GM21526 (cell line): ENCODE measurements around the gene FER.
A peak's percentile ranks its signal among the peaks of the same experiment; 100 is the strongest.
"Not testable (repeated sequence)": the region's sequence is repeated elsewhere in the genome, so short reads cannot be mapped to it uniquely, and the experiment has no call there.

Experiments
- ATAC-seq: cut with Tn5 transposase; IDR thresholded peaks from one replicate; pipeline ENCODE4 v1.9.1; 2021; ENCODE audit warnings: moderate library complexity; ENCODE audit not compliant: unreplicated experiment, low FRiP score

FER gene

DNA sequence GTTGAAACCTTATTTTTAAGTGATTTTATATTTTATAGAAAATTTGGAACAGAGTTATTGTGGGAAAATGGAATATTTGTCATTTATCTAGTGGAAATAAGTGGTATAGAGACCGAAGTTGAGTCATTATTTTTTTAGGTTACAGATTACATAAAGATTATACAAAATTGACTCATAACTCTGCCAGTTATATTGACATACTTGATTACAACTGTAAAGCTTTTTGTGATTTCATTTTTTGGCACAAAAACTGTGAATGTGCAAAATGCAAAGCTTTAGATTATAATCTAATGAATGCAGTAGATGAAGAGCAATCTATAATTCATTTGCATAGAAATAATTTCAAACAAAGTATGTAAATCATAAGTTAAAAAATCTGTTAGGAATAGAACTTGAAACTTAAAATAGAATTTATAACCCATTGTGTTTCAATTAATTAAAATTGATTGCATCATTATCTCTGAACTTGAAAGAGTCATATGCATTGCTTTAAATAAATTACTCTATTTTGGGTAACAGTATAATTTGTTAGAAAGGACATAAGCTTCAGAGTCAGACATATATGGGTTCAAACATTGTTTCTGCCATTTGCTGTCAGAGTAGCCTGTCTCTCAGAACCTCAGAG lies 280.4 kb downstream of the FER start:
- no peak for ATAC-seq

DNA sequence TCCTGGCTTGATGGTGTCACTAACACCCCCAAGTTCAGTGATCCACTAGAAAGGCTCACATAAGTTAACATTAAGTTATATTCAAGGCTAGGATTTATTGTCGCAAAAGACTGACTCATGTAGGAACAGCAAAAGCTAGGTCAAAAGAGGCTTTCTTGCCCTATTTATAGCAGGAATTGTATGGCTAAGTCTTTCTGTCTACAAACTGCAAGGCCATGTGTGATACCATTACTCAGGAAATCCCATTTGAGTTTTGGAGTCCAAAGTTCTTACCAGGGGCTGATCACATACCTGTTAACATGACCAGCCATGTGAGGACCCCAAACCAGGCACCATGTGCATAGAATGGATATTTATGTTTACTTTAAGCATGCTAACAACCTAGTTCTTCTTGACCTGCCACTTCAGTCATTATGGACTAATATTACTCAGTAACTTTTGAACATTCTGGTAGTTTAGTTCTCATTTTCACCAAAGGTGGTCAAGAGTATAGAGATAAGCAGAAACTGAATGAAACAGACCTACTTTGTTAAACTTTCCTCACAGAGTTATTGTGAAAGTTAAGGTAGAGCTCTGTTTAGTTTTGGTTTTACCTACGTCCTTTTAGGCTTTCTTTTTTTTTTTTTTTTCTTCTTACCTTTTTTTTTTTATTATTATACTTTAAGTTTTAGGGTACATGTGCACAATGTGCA lies 281.1 kb downstream of the FER start:
- peak; percentile 56 for ATAC-seq

DNA sequence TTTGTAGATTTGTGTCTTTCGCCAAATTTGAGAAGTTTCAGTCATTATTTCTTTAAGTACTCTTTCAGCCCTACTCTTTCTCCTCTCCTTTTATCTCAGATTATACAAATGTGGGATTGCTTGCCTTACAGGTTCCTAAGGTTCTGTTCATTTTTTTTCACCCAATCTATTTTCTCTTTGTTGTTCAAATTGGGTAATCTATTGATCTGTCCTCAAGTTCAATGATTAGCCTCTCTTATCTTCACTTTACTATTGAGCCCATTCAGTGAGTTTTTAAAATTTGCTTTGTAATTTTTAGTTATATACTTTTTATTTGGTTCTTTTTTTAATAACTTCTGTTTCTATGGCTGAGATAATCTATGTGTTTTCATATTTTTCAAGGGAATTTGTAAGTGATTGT lies 282.1 kb downstream of the FER start:
- no peak for ATAC-seq

DNA sequence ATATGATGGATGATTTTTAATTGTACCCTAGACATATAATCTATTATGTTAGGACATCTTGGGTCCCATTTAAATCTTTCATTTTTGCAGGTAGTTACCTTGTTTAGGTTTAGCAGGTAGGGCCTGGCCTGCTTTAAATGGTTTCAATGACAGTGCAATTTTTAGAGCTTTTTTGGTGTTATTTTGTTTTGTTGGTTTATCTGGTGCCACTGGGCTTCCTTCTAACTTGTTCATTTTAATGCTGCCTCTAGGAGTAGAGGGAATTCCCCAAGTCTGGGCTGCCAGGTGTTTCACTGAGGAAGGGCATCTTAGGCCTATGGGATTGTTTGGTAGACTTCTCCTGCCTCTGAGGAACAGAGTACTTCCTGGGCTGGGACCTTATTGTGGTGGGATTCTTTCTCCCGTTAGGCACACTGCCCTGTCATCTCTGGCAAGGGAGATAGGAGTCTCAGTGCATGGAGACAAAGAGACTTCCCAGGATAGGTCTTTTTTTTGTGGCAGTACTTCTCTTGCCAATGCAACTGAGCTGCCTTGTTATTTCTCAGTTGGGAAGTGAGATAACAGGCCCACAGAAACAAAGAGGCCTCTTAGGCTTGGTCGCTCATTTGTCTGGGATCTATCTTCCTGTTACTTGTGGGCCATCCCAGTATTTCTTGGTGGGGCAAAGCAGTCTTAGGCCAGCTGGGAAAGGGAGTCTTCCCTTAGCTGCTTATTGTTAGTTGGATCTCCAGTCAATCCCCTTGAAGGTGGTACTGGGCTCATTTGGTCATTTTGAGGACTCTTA lies 282.9 kb downstream of the FER start:
- ATAC-seq: no peak

DNA sequence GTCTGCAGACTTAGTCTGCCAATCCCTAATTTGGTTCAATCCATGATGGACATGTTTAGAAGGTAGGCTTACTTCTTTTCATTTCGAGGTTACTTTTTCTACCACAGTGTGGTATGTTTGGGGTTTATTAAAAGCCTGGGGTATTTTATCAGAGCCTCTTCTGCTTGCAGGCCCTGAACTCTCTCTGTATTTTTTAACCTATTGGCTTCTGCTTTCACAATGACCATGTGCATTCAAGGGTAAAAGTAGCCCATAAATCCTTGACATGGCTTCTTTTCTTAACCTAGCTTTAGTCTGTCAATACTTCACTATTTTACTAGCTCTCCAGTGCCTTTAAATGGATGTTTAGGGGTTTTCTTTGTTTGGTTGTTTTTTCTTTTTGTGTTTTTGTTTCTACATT lies 286.6 kb downstream of the FER start:
- no peak for ATAC-seq

DNA sequence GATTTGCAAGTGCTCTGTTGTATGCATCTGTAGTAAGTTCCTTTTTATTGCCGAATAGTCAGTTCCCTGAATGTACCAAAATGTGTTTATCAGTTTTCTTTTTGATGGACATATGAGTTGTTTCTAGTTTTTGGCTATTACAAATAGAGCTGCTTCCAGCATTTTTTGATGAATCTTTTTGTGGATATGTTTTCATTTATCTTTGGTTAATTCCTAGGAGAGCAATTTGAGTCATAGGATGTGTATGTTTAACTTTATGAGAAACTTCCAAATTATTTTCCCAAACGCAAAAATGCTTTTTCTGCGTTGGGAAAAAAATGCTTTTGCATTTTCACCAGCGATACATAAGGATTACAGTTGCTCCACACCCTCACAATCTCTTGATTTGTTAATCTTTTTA lies 287.7 kb downstream of the FER start:
- ATAC-seq: no peak

DNA sequence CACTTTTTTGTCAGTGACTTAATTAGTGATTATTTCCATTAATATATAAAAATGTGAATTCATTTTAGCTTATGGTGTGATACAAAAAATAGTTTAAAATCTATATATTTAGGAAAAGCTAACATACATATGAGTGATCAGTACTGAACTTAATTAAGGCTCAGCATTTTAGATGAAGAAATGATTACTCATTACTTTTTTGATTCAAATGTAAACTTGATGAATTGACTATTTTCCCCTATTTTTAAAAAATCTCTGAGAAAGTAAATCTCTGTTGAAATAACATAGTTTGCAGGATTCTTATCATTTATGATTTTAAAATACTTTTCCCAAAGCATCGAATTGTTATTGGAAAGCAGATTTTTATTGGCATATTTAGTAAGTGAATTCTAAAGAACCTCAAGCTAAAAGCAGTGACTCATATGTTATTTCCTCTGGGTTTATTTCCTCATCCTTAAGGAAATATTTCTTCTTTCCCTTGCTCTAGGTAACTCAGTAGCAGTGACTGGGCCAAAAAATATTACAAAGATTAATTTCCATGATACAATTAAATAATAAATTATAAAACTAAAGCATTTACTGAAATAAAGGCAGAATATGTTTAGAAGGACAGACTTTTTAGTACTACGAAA lies 290.6 kb downstream of the FER start:
- no peak for ATAC-seq

DNA sequence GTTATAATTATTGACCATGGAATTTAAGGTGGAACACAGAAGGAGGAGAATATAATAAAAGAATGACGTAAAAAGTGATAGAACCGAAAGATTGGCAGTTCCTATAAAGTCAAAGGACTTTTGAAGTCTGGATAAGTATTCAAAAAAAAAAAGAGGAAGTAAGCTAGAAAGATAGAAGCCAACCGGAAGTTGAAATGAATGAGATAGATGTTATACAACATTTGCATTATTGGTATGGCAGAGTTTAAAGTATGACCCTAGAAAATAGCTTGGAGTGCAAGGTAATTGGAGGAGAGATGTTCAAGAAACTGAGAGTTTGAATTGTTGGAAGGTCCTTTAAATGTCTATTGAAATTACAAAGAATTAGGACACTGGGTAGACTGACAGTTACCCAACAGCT lies 293.6 kb downstream of the FER start:
- ATAC-seq: peak; percentile 66

DNA sequence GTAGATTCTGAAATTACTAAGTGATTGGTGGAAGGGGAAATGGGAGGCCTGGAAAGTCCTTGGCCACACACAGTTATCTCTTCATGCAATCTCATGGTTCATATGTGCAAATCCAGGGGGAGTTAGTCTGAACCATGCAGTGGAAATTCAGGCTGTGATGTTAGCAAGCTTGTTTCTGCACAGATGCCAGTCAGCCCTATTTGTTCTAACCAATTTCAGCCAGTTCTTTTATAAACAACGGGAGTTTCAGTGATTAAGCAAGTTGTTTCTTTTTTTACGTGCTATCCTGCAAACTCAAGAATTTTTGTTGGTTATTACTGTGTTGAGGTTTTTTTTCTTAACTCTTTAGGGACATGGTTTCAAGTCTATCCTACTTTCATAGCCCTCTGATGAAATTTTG lies 298.0 kb downstream of the FER start:
- ATAC-seq: no peak

DNA sequence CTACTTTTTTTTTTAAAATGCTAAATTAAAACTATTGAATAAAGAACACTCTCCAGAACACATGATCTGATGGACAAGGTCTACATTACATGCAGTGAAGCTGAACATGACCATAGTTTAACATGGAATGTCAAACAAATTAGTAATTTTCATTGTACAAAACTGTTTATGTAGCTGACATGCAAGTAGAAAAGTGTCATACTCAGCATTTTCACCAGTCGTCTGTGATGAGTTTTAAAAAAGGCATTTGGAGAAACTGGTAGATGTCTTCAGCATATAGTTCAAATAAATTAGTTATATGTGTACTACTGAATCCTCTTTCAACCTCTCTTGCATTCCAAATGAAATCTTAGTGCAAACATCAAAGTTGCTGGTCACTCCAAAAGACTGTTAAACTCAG lies 301.9 kb downstream of the FER start:
- no peak for ATAC-seq

DNA sequence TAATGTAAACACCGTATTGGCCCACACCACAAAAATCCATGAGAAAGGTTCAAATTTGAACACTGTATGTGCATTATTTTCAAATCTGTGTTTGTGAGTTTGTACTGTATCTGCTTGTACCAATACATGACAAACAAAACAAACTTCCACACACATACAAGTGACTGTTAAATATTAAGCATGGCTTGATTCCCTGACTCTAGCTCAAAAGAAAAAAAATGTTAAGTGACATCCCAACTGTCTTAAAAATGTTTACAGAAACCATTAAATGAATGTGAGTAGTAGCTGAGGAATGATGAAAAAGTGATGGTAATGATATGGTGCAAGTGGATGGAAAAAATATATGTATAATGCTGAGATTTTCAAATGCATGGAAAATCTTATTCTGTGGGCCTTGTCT lies 302.6 kb downstream of the FER start:
- ATAC-seq: not testable (repeated sequence)

DNA sequence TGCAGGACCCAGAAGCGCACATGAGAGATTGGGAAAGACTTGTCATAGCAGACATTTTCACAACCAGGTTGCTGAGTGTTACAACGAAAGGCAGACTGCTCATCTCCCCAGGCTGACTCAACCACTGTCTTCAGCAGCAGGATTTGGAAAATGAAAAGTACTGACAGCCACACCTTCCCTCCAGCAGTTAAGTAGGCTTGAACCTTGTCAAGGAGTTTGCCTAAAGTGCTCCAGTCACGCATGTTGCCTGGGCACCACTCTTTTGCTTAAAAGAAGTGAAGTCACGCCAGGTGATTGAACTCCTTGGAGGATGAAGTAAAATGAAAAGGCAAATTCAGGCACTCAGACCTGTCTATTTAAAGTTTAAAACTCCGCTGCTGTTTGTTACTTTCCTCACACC lies 304.5 kb downstream of the FER start:
- ATAC-seq: not testable (repeated sequence)

DNA sequence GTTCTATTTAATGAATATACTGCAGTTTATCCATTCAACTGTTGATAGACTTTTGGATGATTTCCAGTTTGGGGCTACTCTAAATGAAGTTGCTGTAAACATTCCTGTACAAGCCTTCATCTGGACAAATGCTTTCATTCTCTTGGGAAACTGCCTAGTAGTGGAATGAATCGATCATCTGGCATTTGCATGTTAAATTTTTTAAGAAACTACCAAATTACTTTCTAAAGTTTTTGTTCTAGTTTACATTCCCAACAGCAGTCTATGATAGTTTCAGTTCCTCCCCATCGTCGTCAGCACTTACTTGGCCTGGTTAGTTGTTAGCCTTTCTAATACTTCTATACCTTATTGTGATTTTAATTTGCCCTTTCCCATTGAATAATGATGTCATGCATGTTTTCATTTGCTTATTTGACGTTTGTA lies 306.3 kb downstream of the FER start:
- peak; percentile 68 for ATAC-seq

DNA sequence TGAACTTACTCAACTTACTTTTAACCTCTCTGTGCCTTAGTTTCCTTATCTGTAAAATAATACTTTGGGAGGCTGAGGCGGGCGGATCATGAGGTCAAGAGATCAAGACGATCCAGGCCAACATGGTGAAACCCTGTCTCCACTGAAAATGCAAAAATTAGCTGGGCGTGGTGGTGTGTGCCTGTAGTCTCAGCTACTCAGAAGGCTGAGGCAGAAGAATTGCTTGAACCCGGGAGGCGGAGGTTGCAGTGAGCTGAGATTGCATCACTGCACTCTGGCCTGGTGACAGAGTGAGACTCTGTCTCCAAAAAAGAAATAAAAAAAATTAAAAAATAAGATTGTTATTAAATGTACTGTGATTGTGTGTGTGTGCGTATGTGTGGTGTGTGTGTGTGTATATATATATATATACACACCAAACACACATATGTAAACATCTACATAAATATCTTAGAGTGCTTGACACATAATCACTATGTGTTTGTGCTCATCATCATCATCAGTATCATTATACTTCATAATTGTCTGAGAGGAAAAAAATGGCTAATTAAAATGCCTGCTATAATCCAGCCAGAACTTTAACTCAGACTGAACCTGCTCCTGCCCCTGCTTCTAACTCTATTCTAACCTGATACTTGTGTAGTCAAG lies 312.8 kb downstream of the FER start:
- no peak for ATAC-seq

DNA sequence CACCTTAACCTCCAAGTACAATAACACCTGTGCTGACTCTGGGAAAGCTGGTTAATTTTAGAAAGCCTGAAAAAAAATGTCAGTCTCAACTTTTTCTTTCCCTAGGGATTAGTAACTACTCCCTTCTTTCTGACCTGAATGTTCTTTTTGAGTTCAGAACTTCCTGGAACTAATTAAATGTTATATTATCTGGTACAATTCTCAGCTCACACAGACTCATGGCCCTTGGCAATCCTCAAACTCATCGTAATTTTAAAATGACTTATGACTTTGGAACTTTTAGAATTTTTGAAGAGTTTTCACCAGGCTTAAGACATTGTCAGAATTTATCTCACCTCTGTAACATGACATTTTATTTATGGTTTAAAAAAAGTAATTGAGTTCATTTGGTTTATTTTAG lies 315.0 kb downstream of the FER start:
- no peak for ATAC-seq

DNA sequence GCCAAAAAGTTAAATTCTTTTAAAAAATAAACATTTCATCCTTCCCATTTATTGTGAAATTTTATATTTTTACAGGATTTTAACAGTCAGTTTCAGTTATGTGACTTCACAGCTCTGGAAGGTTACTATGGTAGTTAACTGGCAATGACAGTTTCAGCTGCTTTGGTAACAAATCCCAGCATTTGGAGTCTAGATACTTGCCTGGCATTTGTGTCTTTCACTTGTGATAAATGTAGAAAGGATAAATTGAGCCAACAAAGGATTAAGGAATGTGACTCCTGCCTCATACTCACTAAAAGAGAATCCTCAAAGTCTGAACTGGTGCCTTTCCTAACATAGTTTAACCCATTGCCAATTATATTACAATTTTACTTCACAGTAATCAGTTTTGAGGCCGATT lies 315.5 kb downstream of the FER start:
- no peak for ATAC-seq

DNA sequence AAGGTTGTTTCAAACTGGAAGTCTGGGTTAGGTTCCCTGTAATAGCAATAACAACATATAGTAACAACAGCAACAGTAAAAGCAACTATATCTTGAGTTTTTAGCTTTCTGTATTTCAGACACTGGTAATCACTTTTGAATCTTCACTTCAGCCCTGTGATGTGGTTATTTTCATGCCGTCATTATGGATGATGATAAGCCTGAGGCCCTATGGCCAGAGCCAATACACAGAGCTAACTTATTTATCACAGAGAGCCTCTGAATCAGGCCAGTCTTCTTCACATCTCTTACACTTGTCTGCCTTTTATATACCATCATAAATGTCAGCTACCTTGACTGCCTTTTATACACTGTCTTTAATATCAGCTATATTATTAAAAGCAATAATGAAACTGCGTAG lies 329.0 kb downstream of the FER start:
- ATAC-seq: no peak

DNA sequence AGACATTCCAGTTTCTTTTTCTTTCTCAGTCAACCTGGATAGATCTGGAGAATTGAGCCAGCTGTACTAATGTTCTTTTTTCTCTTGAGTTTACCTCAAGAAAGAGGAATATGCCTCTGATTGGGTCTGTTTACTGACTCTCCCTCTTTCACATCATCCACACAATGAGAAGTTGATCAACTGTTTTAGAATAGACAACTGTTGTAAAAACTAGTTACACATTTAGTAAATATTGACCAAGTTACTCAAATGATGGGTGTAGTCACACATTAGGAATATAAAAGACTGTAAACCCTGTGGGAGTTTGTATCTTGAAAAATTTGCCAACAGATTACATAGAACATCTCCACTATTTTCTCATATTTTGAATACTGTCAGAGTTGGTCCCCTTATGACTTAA lies 330.8 kb downstream of the FER start:
- no peak for ATAC-seq

DNA sequence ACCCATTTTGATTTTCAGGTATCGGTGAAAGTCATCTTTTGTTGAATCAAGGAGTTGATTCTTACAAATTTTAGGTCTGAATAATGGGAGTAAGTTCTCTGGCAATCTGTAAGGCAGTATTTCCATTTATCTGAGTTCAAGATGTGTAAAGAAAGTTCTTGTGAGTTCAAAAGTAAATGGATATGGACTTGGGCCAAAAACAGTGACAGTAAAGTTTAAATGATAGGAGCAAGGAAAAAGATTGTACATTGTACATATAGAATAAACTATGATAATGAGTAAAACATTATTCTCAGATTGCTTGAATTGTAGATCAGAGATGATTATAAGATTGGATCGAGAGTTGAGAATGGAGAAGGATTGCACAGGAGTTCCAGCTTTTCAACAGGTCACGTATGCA lies 332.8 kb downstream of the FER start:
- ATAC-seq: no peak

DNA sequence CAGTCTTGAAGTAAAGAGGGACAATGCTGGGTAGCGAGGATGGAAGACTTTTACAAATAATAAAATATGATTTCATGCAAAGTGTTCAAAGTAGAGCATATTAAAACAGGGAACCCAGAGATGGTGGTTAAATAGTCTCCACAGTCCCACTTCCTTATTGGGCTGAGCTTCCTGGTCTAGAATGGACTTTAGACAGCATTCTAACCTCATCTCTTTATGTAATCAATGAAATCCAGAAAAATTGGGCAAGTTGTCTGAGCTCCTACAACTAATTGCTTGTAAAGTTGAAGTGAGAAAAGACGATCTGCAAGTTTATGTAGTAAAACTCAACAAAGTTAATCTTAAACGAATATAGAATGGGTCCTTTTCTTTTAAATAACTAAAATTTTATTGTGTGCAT lies 333.2 kb downstream of the FER start:
- ATAC-seq: no peak

DNA sequence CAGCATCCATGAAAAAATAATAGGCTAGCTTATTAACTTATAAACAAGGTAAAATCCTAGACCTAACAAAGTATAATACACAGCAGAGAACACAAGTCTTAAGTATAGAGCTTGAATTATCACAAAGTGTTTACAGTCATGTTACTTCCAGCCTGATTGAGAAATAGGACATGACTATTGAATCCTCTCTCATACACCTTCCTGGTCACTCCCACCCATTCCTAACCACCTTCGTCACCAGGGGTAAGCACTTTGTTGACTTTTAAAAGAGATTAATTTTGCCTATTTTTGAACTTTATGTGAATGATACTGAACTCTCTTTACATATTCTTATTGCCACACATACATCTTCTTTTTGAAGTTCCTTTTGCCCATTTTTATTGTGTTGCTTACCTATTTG lies 336.2 kb downstream of the FER start:
- ATAC-seq: no peak
